Pulmonary artery endothelial cell (primary cell): ENCODE results near the gene SMG9. TPM values are rescaled to one million over a fixed set of nuclear protein-coding genes. Genes with fewer than 3 reads are reported as not detected.
"Not testable (repeated sequence)": the region's sequence is repeated elsewhere in the genome, so short reads cannot be mapped to it uniquely, and the experiment has no call there.

ENCODE experiments used
- DNase-seq: peaks from one replicate; pipeline ENCODE4 v3.0.0-alpha.2; 2011; ENCODE audit warnings: low read depth, low spot score
- total RNA-seq: library from RNA; depleted of rRNA; stranded (reverse); fragments of >200 nt; gene quantifications from 2 replicates; pipeline ENCODE4 v1.2.3, GENCODE V29; 2014

SMG9 gene
- total RNA-seq, 1 donor from 2014 or later: 5.9 TPM

GRCh38 chr19:43779820-43780219 is 25.1 kb upstream of the SMG9 start:
- no peak for DNase-seq

- DNase-seq: no peak
Measured at GRCh38 chr19:43779147-43779819, 24.5 kb upstream of the SMG9 start.

- no peak for DNase-seq
Measured at GRCh38 chr19:43778651-43779050, 23.9 kb upstream of the SMG9 start.

- DNase-seq: no peak
Measured at GRCh38 chr19:43777163-43777695, 22.5 kb upstream of the SMG9 start.

- no peak for DNase-seq
Measured at GRCh38 chr19:43776286-43776685, 21.5 kb upstream of the SMG9 start.

GRCh38 chr19:43775299-43775890 is 20.6 kb upstream of the SMG9 start:
- no peak for DNase-seq

- DNase-seq: not testable (repeated sequence)
Measured at GRCh38 chr19:43774940-43775258, 20.1 kb upstream of the SMG9 start.

- DNase-seq: no peak
Measured at GRCh38 chr19:43774103-43774939, 19.6 kb upstream of the SMG9 start.

GRCh38 chr19:43773725-43774102 is 19.0 kb upstream of the SMG9 start:
- DNase-seq: no peak

- no peak for DNase-seq
Measured at GRCh38 chr19:43769256-43769655, 14.5 kb upstream of the SMG9 start.

- no peak for DNase-seq
Measured at GRCh38 chr19:43768273-43769050, 13.7 kb upstream of the SMG9 start.

- no peak for DNase-seq
Measured at GRCh38 chr19:43767818-43768217, 13.1 kb upstream of the SMG9 start.

- no peak for DNase-seq
Measured at GRCh38 chr19:43767316-43767715, 12.6 kb upstream of the SMG9 start.

- DNase-seq: no peak
Measured at GRCh38 chr19:43766755-43767043, 11.9 kb upstream of the SMG9 start.

- DNase-seq: peak; percentile 57
Measured at GRCh38 chr19:43765109-43765876, 10.5 kb upstream of the SMG9 start.

GRCh38 chr19:43764684-43765083 is 9.9 kb upstream of the SMG9 start:
- DNase-seq: not testable (repeated sequence)

GRCh38 chr19:43763473-43763939 is 8.7 kb upstream of the SMG9 start:
- DNase-seq: no peak

GRCh38 chr19:43762814-43763213 is 8.1 kb upstream of the SMG9 start:
- DNase-seq: no peak

GRCh38 chr19:43760941-43761340 is 6.2 kb upstream of the SMG9 start:
- DNase-seq: no peak

GRCh38 chr19:43759515-43759914 is 4.8 kb upstream of the SMG9 start:
- DNase-seq: no peak

- DNase-seq: no peak
Measured at GRCh38 chr19:43755256-43755801, 567 bp upstream of the SMG9 start.
